ENCODE results near the gene ATXN1.

Gene ATXN1

DNA sequence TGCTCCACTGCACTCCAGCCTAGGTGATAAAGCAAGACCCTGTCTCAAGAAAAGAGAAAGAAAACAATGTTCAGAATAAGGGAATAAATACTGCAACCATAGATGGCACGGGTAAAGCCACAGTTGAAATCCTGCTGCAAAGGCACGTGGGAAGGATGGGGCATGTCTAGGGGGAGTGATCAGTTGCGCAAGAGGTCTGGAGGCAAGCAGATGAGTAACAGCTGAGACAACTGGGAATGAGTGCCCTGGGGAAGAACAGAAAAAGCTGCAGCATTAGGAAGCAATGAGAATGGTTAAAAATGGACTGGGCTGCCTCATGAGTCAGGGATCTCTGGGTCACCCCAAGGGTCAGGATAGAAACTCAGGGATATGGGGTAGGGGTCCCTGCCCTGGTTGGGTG is 426.6 kb downstream of the ATXN1 start:
- Histone ChIP-seq H3K79me2 (ENCODE audit: control insufficient read depth, insufficient read depth, low read length) (no peaks in the 10 kb centered on the region), H3K4me2 (ENCODE audit: low read length) (no peak overlapping the region), H3K56ac (ENCODE audit: low read length) (no peak overlapping the region), H4K8ac (ENCODE audit: low read depth, low read length) (no peak overlapping the region), H2BK120ac (ENCODE audit: low read depth, low read length) (no peak overlapping the region), H3K4ac (ENCODE audit: low read depth, low read length) (no peak overlapping the region), H3K4me3 (ENCODE audit: low read length) (no peak overlapping the region), H3K4me1 (ENCODE audit: control insufficient read depth, low read depth, low read length) (peaks cover 5% of the 10 kb centered on the region), H2BK5ac (ENCODE audit: low read length) (no peak overlapping the region), H3K18ac (ENCODE audit: low read length) (no peak overlapping the region), H3K79me1 (ENCODE audit: low read length) (no peaks in the 10 kb centered on the region), H3K23ac (ENCODE audit: low read length) (no peak overlapping the region), H3K36me3 (ENCODE audit: control insufficient read depth, insufficient read depth, low read length) (no peaks in the 10 kb centered on the region), H3K9ac (ENCODE audit: low read length) (no peak overlapping the region), H4K5ac (ENCODE audit: low read length) (no peak overlapping the region), H3K27me3 (ENCODE audit: insufficient read depth, low read length, poor library complexity) (no peaks in the 10 kb centered on the region), H2BK15ac (replicated peaks; ENCODE audit: low read depth) (no peak overlapping the region), H3K27ac (ENCODE audit: low read depth, low read length) (no peak overlapping the region), H2AK5ac (ENCODE audit: low read length) (no peak overlapping the region)
- WGBS (ENCODE audit: extremely low coverage, insufficient coverage, low lambda C conversion rate), result no CpG with 5 or more reads among the region's 3 CpGs
- peak; percentile 29 for DNase-seq

DNA sequence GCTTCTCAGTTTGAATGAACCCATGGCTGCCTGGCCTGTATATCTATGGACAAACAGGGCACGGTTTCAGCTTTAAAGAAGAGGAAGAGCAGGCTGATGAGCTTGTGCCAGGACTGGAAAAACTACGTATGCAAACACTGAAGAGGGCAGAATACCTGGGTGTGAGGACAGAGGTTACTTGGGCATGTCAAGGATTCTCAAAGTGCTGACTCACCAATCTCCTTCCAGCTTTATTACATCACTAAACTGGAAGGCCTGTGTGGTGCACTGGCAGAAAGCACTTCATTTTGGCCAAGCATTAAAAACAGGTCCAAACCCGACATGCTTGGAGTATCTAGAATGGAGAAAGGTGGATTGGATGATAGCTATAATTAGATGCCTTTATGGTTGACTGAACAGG is 427.7 kb downstream of the ATXN1 start:
- no peaks in the 10 kb centered on the region for H3K27me3 ChIP-seq (ENCODE audit: insufficient read depth, low read length, poor library complexity)
- no peak overlapping the region for H3K23ac ChIP-seq (ENCODE audit: low read length)
- peaks cover 5% of the 10 kb centered on the region for H3K4me1 ChIP-seq (ENCODE audit: control insufficient read depth, low read depth, low read length)
- no peak overlapping the region for H2BK15ac ChIP-seq (replicated peaks; ENCODE audit: low read depth)
- no peak overlapping the region for H2AK5ac ChIP-seq (ENCODE audit: low read length)
- no peak overlapping the region for H3K27ac ChIP-seq (ENCODE audit: low read depth, low read length)
- peak; percentile 39 for DNase-seq
- WGBS (ENCODE audit: extremely low coverage, insufficient coverage, low lambda C conversion rate), result no CpG with 5 or more reads among the region's 3 CpGs
- H2BK120ac ChIP-seq (ENCODE audit: low read depth, low read length), result no peak overlapping the region
- no peak overlapping the region for H3K9ac ChIP-seq (ENCODE audit: low read length)
- no peak overlapping the region for H3K18ac ChIP-seq (ENCODE audit: low read length)
- H3K36me3 ChIP-seq (ENCODE audit: control insufficient read depth, insufficient read depth, low read length), result no peaks in the 10 kb centered on the region
- H3K79me2 ChIP-seq (ENCODE audit: control insufficient read depth, insufficient read depth, low read length), result no peaks in the 10 kb centered on the region
- H3K79me1 ChIP-seq (ENCODE audit: low read length), result no peaks in the 10 kb centered on the region
- H4K5ac ChIP-seq (ENCODE audit: low read length), result no peak overlapping the region
- H3K4me2 ChIP-seq (ENCODE audit: low read length), result no peak overlapping the region
- no peak overlapping the region for H3K56ac ChIP-seq (ENCODE audit: low read length)
- no peak overlapping the region for H3K4ac ChIP-seq (ENCODE audit: low read depth, low read length)
- no peak overlapping the region for H4K8ac ChIP-seq (ENCODE audit: low read depth, low read length)
- no peak overlapping the region for H3K4me3 ChIP-seq (ENCODE audit: low read length)
- no peak overlapping the region for H2BK5ac ChIP-seq (ENCODE audit: low read length)

DNA sequence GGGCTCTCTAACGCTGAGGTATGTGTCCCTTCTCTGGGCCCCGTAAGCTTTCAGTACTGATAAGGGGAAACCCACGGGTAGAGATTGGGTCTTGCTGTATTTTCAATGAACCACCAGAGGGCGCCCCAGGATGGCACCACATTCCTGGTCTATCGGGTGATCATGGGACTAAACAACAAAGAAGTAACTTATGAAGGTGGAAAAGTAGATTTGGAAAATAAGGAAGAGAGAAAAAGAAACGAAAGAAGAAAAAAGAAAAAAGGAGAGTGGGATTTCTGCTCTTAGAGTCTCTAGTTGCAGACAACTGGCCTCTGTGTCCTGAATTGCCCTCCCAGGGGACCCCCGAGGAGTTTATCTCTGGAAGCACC is 429.1 kb downstream of the ATXN1 start:
- Histone ChIP-seq H4K5ac (ENCODE audit: low read length) (no peak overlapping the region), H3K79me2 (ENCODE audit: control insufficient read depth, insufficient read depth, low read length) (no peaks in the 10 kb centered on the region), H3K36me3 (ENCODE audit: control insufficient read depth, insufficient read depth, low read length) (no peaks in the 10 kb centered on the region), H4K8ac (ENCODE audit: low read depth, low read length) (no peak overlapping the region), H3K4me1 (ENCODE audit: control insufficient read depth, low read depth, low read length) (peaks cover 5% of the 10 kb centered on the region), H3K18ac (ENCODE audit: low read length) (no peak overlapping the region), H3K4me3 (ENCODE audit: low read length) (no peak overlapping the region), H2AK5ac (ENCODE audit: low read length) (no peak overlapping the region), H3K4ac (ENCODE audit: low read depth, low read length) (no peak overlapping the region), H3K23ac (ENCODE audit: low read length) (no peak overlapping the region), H2BK15ac (replicated peaks; ENCODE audit: low read depth) (no peak overlapping the region), H3K9ac (ENCODE audit: low read length) (no peak overlapping the region), H3K79me1 (ENCODE audit: low read length) (no peaks in the 10 kb centered on the region), H3K56ac (ENCODE audit: low read length) (no peak overlapping the region), H2BK120ac (ENCODE audit: low read depth, low read length) (no peak overlapping the region), H2BK5ac (ENCODE audit: low read length) (no peak overlapping the region), H3K4me2 (ENCODE audit: low read length) (no peak overlapping the region), H3K27ac (ENCODE audit: low read depth, low read length) (peak overlapping the region; percentile 48), H3K27me3 (ENCODE audit: insufficient read depth, low read length, poor library complexity) (no peaks in the 10 kb centered on the region)
- DNase-seq, result peak; percentile 96
- WGBS (ENCODE audit: extremely low coverage, insufficient coverage, low lambda C conversion rate), result no CpG with 5 or more reads among the region's 7 CpGs

DNA sequence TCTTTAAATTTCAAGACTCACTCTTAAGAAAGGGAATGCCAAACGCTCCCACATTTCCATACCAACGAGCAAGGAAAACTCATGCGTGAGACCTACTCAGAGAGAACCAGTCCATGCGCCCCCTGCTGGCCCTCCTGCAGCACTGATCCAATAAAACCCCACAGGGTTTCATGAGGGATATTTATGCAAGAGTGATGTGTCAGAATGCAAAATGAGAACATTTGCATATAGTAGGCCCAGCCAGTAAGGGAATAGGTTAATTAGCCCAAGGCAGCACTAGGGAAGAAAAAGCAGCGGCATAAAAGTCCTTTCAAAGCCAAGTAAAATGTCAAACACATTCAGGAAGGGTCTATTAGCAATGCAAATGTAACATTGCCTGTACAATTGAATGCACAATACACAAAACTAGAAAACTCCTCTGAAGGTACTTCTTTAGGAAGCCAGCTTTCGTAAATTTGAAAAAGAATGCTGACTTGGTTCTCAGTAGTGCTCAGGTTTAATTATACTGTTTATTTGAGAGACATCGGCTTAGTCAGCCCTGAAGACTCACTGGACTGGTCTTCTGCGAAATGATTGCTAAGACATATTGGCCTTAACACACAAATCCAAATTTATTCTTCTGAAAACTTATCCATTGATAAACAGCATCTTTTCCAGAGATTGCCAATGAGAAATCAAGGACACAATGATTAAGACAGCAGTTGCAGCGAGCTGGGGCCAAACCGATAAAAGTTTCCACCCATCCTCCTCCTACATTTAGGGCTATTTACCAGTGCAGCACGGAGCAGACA is 429.7 kb downstream of the ATXN1 start:
- H4K5ac ChIP-seq (ENCODE audit: low read length), result no peak overlapping the region
- H4K8ac ChIP-seq (ENCODE audit: low read depth, low read length), result no peak overlapping the region
- no peak overlapping the region for H2AK5ac ChIP-seq (ENCODE audit: low read length)
- no peak overlapping the region for H3K18ac ChIP-seq (ENCODE audit: low read length)
- no peaks in the 10 kb centered on the region for H3K79me1 ChIP-seq (ENCODE audit: low read length)
- no peak overlapping the region for H2BK5ac ChIP-seq (ENCODE audit: low read length)
- DNase-seq, result peak; percentile 92
- H2BK15ac ChIP-seq (replicated peaks; ENCODE audit: low read depth), result no peak overlapping the region
- H3K27ac ChIP-seq (ENCODE audit: low read depth, low read length), result peak overlapping the region; percentile 48
- H3K4me3 ChIP-seq (ENCODE audit: low read length), result no peak overlapping the region
- no peak overlapping the region for H3K4ac ChIP-seq (ENCODE audit: low read depth, low read length)
- H3K9ac ChIP-seq (ENCODE audit: low read length), result peak overlapping the region; percentile 25
- no peaks in the 10 kb centered on the region for H3K27me3 ChIP-seq (ENCODE audit: insufficient read depth, low read length, poor library complexity)
- no peaks in the 10 kb centered on the region for H3K79me2 ChIP-seq (ENCODE audit: control insufficient read depth, insufficient read depth, low read length)
- no peaks in the 10 kb centered on the region for H3K36me3 ChIP-seq (ENCODE audit: control insufficient read depth, insufficient read depth, low read length)
- WGBS (ENCODE audit: extremely low coverage, insufficient coverage, low lambda C conversion rate), result no CpG with 5 or more reads among the region's 11 CpGs
- no peak overlapping the region for H3K4me2 ChIP-seq (ENCODE audit: low read length)
- H2BK120ac ChIP-seq (ENCODE audit: low read depth, low read length), result no peak overlapping the region
- H3K4me1 ChIP-seq (ENCODE audit: control insufficient read depth, low read depth, low read length), result peaks cover 5% of the 10 kb centered on the region
- H3K56ac ChIP-seq (ENCODE audit: low read length), result no peak overlapping the region
- H3K23ac ChIP-seq (ENCODE audit: low read length), result no peak overlapping the region

DNA sequence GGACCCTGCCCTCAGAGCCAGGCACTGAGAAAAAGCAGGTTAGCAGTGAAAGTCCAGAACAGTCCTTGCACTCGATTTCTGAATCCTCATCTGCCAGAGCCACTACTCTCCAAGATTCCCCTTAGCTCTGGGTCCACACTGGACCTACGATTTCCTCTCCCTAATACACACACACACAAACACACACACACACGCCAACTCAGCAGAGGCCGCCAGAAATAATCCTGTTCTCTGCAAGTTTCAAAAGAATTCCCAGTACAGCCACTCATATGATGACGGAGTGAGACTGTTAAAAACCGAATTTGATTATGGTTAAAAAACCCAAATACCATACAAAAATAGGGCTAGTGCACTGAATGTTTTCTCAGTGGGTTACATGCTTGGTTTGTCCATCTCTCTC is 432.0 kb downstream of the ATXN1 start:
- no peak overlapping the region for H3K27ac ChIP-seq (ENCODE audit: low read depth, low read length)
- H2BK120ac ChIP-seq (ENCODE audit: low read depth, low read length), result no peak overlapping the region
- H3K4ac ChIP-seq (ENCODE audit: low read depth, low read length), result no peak overlapping the region
- H3K18ac ChIP-seq (ENCODE audit: low read length), result no peak overlapping the region
- H3K36me3 ChIP-seq (ENCODE audit: control insufficient read depth, insufficient read depth, low read length), result no peaks in the 10 kb centered on the region
- H3K4me2 ChIP-seq (ENCODE audit: low read length), result no peak overlapping the region
- DNase-seq, result no peak
- H3K23ac ChIP-seq (ENCODE audit: low read length), result no peak overlapping the region
- WGBS (ENCODE audit: extremely low coverage, insufficient coverage, low lambda C conversion rate), result no CpG with 5 or more reads among the region's 6 CpGs
- H2BK5ac ChIP-seq (ENCODE audit: low read length), result no peak overlapping the region
- no peak overlapping the region for H4K5ac ChIP-seq (ENCODE audit: low read length)
- H3K79me2 ChIP-seq (ENCODE audit: control insufficient read depth, insufficient read depth, low read length), result no peaks in the 10 kb centered on the region
- no peaks in the 10 kb centered on the region for H3K79me1 ChIP-seq (ENCODE audit: low read length)
- H4K8ac ChIP-seq (ENCODE audit: low read depth, low read length), result no peak overlapping the region
- no peak overlapping the region for H3K56ac ChIP-seq (ENCODE audit: low read length)
- H3K9ac ChIP-seq (ENCODE audit: low read length), result no peak overlapping the region
- H2AK5ac ChIP-seq (ENCODE audit: low read length), result no peak overlapping the region
- H3K27me3 ChIP-seq (ENCODE audit: insufficient read depth, low read length, poor library complexity), result no peaks in the 10 kb centered on the region
- H3K4me3 ChIP-seq (ENCODE audit: low read length), result no peak overlapping the region
- H2BK15ac ChIP-seq (replicated peaks; ENCODE audit: low read depth), result no peak overlapping the region
- H3K4me1 ChIP-seq (ENCODE audit: control insufficient read depth, low read depth, low read length), result peaks cover 6% of the 10 kb centered on the region

DNA sequence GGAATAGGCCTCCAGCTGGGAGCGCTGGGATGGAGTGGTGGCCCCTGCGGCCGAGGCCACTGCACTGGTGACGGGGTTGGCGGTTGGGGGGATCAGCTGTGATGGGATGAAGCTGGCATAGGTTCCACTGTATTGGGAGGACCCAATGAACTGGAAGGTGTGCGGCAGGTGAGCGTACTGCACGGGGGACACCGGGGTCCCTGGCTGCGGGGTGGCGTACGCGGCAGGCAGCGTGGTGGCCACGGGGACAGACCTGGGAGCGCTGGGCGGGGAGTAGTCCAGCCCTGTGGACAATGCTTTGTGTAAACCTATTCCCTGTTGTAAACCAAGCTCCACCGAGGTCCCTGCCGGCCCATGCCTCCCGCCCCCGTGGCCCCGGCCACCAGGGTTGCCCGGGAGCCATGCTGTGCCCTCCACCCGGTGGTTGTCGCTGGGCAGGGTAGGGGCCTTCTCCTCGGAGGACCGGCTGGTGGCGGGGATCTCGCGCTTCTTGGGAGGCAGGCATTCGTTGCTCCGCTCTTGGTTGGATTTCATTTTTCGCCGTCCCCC is 433.4 kb downstream of the ATXN1 start:
- no peak for DNase-seq
- no peak overlapping the region for H4K5ac ChIP-seq (ENCODE audit: low read length)
- H2BK5ac ChIP-seq (ENCODE audit: low read length), result no peak overlapping the region
- no peak overlapping the region for H2BK15ac ChIP-seq (replicated peaks; ENCODE audit: low read depth)
- no peak overlapping the region for H3K18ac ChIP-seq (ENCODE audit: low read length)
- H3K4ac ChIP-seq (ENCODE audit: low read depth, low read length), result no peak overlapping the region
- H2AK5ac ChIP-seq (ENCODE audit: low read length), result no peak overlapping the region
- peaks cover 6% of the 10 kb centered on the region for H3K4me1 ChIP-seq (ENCODE audit: control insufficient read depth, low read depth, low read length)
- no peak overlapping the region for H3K27ac ChIP-seq (ENCODE audit: low read depth, low read length)
- no peaks in the 10 kb centered on the region for H3K36me3 ChIP-seq (ENCODE audit: control insufficient read depth, insufficient read depth, low read length)
- no peaks in the 10 kb centered on the region for H3K27me3 ChIP-seq (ENCODE audit: insufficient read depth, low read length, poor library complexity)
- no peaks in the 10 kb centered on the region for H3K79me2 ChIP-seq (ENCODE audit: control insufficient read depth, insufficient read depth, low read length)
- WGBS (ENCODE audit: extremely low coverage, insufficient coverage, low lambda C conversion rate), result no CpG with 5 or more reads among the region's 34 CpGs
- no peaks in the 10 kb centered on the region for H3K79me1 ChIP-seq (ENCODE audit: low read length)
- H2BK120ac ChIP-seq (ENCODE audit: low read depth, low read length), result no peak overlapping the region
- H3K4me3 ChIP-seq (ENCODE audit: low read length), result no peak overlapping the region
- H3K4me2 ChIP-seq (ENCODE audit: low read length), result no peak overlapping the region
- H4K8ac ChIP-seq (ENCODE audit: low read depth, low read length), result no peak overlapping the region
- H3K56ac ChIP-seq (ENCODE audit: low read length), result no peak overlapping the region
- no peak overlapping the region for H3K9ac ChIP-seq (ENCODE audit: low read length)
- H3K23ac ChIP-seq (ENCODE audit: low read length), result no peak overlapping the region
